ENCODE data around the gene CDAN1.

Gene CDAN1

DNA sequence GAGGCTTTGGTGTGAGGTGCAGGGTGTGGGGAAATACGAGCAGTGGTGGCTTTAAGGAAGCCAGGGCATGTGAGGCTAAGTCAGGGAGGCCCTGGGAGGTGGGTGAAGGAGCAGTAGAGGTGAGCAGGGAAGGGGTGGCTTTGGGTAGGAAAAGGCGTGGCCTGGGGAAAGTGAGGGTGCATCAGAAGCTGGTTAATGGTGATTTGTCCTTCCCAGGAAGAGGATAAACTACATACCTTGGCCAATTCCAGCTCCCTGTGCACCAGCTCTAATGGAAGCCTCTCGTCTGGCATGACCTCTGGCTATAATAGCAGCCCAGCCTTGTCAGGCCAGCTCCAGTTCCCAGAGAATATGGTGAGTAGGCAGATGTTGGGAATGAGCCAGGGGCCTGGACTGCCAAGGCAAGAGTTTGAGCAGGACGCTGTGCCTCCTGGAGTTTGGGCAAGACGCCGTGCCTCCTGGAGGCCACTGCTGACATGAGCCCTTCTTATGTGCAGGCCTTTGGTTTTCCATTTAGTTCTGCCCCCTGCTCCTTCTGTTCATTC, 41.3 kb downstream of the CDAN1 start:
- Histone ChIP-seq H3K27me3 (ENCODE audit: insufficient read depth, poor library complexity, severe bottlenecking) (no peaks in the 10 kb centered on the region), H3K27ac (replicated peaks) (no peak overlapping the region), H3K4me3 (replicated peaks; ENCODE audit: insufficient read depth, low read length) (no peak overlapping the region)
- DNase-seq (ENCODE audit: low read depth in 1 of 2, low spot score in 1 of 2), result peak in 1 of 2 experiments; percentile 59
- TF ChIP-seq POLR2AphosphoS5 (IDR thresholded peaks at IDR 0.05; ENCODE audit: low read depth), result no peak

DNA sequence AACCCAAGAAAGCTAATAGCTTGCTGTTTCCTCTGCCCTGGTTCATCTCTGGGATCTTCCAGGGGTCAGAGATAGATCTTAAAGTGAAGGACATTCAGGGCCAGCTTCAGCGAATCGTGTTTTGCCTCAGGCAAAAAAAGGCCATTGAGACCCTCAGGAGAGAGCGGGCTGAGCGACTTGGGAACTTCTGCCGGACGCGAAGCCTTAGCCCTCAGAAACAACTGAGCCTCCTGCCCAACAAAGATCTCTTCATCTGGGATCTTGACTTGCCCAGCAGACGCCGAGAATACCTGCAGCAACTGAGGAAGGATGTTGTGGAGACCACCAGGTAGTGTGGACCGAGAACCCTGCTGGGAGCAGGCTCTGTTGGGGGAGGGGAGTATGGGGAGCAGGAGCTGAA, 42.5 kb downstream of the CDAN1 start:
- no peak overlapping the region for H3K27ac ChIP-seq (replicated peaks)
- H3K4me3 ChIP-seq (replicated peaks; ENCODE audit: insufficient read depth, low read length), result no peak overlapping the region
- no peak for DNase-seq (ENCODE audit: low read depth in 1 of 2, low spot score in 1 of 2)
- no peaks in the 10 kb centered on the region for H3K27me3 ChIP-seq (ENCODE audit: insufficient read depth, poor library complexity, severe bottlenecking)
- TF ChIP-seq, protein P1, sequence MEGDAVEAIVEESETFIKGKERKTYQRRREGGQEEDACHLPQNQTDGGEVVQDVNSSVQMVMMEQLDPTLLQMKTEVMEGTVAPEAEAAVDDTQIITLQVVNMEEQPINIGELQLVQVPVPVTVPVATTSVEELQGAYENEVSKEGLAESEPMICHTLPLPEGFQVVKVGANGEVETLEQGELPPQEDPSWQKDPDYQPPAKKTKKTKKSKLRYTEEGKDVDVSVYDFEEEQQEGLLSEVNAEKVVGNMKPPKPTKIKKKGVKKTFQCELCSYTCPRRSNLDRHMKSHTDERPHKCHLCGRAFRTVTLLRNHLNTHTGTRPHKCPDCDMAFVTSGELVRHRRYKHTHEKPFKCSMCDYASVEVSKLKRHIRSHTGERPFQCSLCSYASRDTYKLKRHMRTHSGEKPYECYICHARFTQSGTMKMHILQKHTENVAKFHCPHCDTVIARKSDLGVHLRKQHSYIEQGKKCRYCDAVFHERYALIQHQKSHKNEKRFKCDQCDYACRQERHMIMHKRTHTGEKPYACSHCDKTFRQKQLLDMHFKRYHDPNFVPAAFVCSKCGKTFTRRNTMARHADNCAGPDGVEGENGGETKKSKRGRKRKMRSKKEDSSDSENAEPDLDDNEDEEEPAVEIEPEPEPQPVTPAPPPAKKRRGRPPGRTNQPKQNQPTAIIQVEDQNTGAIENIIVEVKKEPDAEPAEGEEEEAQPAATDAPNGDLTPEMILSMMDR (IDR thresholded peaks at IDR 0.05; ENCODE audit: insufficient read depth, low read length), result no peak
- TF ChIP-seq POLR2AphosphoS5 (IDR thresholded peaks at IDR 0.05; ENCODE audit: low read depth) (no peak), GABPA (IDR thresholded peaks at IDR 0.05; ENCODE audit: low read depth) (no peak), SPI1 (IDR thresholded peaks at IDR 0.05; ENCODE audit: borderline replicate concordance, low read depth) (no peak)
- TF ChIP-seq, protein P2, sequence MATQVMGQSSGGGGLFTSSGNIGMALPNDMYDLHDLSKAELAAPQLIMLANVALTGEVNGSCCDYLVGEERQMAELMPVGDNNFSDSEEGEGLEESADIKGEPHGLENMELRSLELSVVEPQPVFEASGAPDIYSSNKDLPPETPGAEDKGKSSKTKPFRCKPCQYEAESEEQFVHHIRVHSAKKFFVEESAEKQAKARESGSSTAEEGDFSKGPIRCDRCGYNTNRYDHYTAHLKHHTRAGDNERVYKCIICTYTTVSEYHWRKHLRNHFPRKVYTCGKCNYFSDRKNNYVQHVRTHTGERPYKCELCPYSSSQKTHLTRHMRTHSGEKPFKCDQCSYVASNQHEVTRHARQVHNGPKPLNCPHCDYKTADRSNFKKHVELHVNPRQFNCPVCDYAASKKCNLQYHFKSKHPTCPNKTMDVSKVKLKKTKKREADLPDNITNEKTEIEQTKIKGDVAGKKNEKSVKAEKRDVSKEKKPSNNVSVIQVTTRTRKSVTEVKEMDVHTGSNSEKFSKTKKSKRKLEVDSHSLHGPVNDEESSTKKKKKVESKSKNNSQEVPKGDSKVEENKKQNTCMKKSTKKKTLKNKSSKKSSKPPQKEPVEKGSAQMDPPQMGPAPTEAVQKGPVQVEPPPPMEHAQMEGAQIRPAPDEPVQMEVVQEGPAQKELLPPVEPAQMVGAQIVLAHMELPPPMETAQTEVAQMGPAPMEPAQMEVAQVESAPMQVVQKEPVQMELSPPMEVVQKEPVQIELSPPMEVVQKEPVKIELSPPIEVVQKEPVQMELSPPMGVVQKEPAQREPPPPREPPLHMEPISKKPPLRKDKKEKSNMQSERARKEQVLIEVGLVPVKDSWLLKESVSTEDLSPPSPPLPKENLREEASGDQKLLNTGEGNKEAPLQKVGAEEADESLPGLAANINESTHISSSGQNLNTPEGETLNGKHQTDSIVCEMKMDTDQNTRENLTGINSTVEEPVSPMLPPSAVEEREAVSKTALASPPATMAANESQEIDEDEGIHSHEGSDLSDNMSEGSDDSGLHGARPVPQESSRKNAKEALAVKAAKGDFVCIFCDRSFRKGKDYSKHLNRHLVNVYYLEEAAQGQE (IDR thresholded peaks at IDR 0.05; ENCODE audit: insufficient replicate concordance, low read depth), result no peak

DNA sequence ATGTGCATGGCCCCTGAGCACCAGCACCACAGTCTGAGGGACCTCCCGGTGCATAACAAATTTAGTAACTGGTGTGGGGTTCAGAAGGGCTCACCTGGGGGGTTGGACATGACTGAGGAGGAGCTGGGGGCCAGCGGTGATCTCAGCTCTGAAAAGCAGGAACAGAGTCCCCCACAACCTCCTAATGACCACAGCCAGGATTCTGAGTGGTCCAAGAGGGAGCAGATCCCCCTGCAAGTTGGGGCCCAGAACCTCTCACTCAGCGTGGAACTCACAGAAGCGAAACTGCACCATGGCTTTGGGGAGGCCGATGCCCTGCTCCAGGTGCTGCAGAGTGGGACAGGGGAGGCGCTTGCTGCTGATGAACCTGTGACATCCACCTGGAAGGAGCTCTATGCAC, 43.0 kb downstream of the CDAN1 start:
- TF ChIP-seq SPI1 (IDR thresholded peaks at IDR 0.05; ENCODE audit: borderline replicate concordance, low read depth) (no peak), GABPA (IDR thresholded peaks at IDR 0.05; ENCODE audit: low read depth) (no peak), POLR2AphosphoS5 (IDR thresholded peaks at IDR 0.05; ENCODE audit: low read depth) (no peak)
- TF ChIP-seq, protein P2 (IDR thresholded peaks at IDR 0.05; ENCODE audit: insufficient replicate concordance, low read depth), result no peak
- TF ChIP-seq, protein P1 (IDR thresholded peaks at IDR 0.05; ENCODE audit: insufficient read depth, low read length), result no peak
- DNase-seq (ENCODE audit: low read depth in 1 of 2, low spot score in 1 of 2), result no peak
- no peak overlapping the region for H3K4me3 ChIP-seq (replicated peaks; ENCODE audit: insufficient read depth, low read length)
- no peaks in the 10 kb centered on the region for H3K27me3 ChIP-seq (ENCODE audit: insufficient read depth, poor library complexity, severe bottlenecking)
- no peak overlapping the region for H3K27ac ChIP-seq (replicated peaks)

DNA sequence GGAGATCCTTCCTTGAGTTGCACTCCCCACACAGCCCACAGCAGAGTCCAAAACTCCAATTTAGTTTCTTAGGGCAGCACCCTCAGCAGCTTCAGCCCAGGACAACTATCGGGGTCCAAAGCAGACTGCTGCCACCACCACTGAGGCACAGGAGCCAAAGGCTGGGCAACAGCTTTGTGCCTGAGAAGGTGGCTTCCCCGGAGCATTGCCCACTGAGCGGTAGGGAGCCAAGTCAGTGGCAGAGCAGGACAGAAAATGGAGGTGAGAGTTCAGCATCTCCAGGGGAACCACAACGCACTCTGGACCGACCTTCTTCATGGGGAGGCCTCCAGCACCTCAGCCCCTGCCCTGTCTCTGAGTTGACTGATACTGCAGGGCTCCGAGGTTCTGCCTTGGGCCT, 43.4 kb downstream of the CDAN1 start:
- Histone ChIP-seq H3K27me3 (ENCODE audit: insufficient read depth, poor library complexity, severe bottlenecking) (no peaks in the 10 kb centered on the region), H3K27ac (replicated peaks) (no peak overlapping the region), H3K4me3 (replicated peaks; ENCODE audit: insufficient read depth, low read length) (no peak overlapping the region)
- no peak for TF ChIP-seq SPI1 (IDR thresholded peaks at IDR 0.05; ENCODE audit: borderline replicate concordance, low read depth)
- TF ChIP-seq GABPA (IDR thresholded peaks at IDR 0.05; ENCODE audit: low read depth), result no peak
- TF ChIP-seq, protein P2 (IDR thresholded peaks at IDR 0.05; ENCODE audit: insufficient replicate concordance, low read depth), result no peak
- TF ChIP-seq POLR2AphosphoS5 (IDR thresholded peaks at IDR 0.05; ENCODE audit: low read depth), result no peak
- TF ChIP-seq, protein P1 (IDR thresholded peaks at IDR 0.05; ENCODE audit: insufficient read depth, low read length), result no peak
- no peak for DNase-seq (ENCODE audit: low read depth in 1 of 2, low spot score in 1 of 2)
